Chondrocyte (in vitro differentiated cells): ENCODE results near the gene DEFB129. TPM values are rescaled to one million over a fixed set of nuclear protein-coding genes. Genes with fewer than 3 reads are reported as not detected.
"Not testable (repeated sequence)": the region's sequence is repeated elsewhere in the genome, so short reads cannot be mapped to it uniquely, and the experiment has no call there.

Source experiments
- DNase-seq: peaks from one replicate; pipeline ENCODE4 v3.0.0; 2021; ENCODE audit warnings: mixed read lengths, low spot score
- H3K27ac Mint-ChIP-seq: one replicate; pipeline ENCODE4 v1.8.0; 2021; ENCODE audit warnings: mild to moderate bottlenecking, moderate library complexity, mixed read lengths; ENCODE audit not compliant: unreplicated experiment
- H3K27me3 Mint-ChIP-seq: 2 replicates; pipeline ENCODE4 v1.8.0; 2021; ENCODE audit warnings: low read depth, mixed read lengths
- H3K36me3 Mint-ChIP-seq: 2 replicates; pipeline ENCODE4 v1.8.0; 2021; ENCODE audit warnings: low read depth, mixed read lengths
- H3K4me1 Mint-ChIP-seq: 2 replicates; pipeline ENCODE4 v1.8.0; 2021; ENCODE audit warnings: low read depth, mild to moderate bottlenecking, mixed read lengths
- H3K4me3 Mint-ChIP-seq: one replicate; pipeline ENCODE4 v1.8.0; 2021; ENCODE audit warnings: mild to moderate bottlenecking, moderate library complexity, mixed read lengths; ENCODE audit not compliant: unreplicated experiment
- H3K9me3 Mint-ChIP-seq: 2 replicates; pipeline ENCODE4 v1.8.0; 2021; ENCODE audit warnings: low read depth, mixed read lengths
- CTCF ChIP-seq: fragments of 200-600 bp; sonication (generic); IDR thresholded peaks from 2 replicates; pipeline ENCODE4 v1.5.0; 2021; ENCODE audit warnings: antibody characterized with exemption, mild to moderate bottlenecking, moderate library complexity
- total RNA-seq: library from RNA; stranded (reverse); gene quantifications from 3 replicates; pipeline ENCODE4 v1.2.1, GENCODE V29; 2021

Gene DEFB129
- total RNA-seq, 1 donor from 2014 or later: not detected

DNA sequence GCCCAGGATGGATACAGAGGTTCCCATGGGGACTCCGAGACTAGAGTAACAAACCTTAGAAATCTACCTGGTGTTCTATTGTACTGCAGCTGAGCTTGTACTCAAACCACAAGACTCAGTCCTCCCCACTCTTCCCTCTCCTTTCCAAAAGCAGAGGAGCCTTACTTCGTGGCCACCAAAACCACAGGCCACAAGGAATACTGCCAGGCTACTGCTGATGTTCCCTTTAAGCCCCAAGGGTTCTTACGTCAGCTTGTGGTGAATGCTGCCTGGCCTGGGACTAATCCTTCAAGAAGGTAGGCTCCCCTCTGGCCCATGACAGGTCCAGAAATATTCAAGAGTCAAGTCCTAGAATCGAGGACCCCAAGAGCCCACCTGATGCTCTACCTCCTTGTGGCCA is 27.1 kb upstream of the DEFB129 start:
- H3K9me3 Mint-ChIP-seq: peaks cover 2% of the 10 kb centered on the region
- no peaks in the 10 kb centered on the region for H3K4me1 Mint-ChIP-seq
- no peak for DNase-seq
- no peak for TF ChIP-seq CTCF
- H3K4me3 Mint-ChIP-seq: no peak overlapping the region
- no peaks in the 10 kb centered on the region for H3K36me3 Mint-ChIP-seq
- peaks cover 24% of the 10 kb centered on the region for H3K27me3 Mint-ChIP-seq
- H3K27ac Mint-ChIP-seq: no peak overlapping the region

GRCh38 chr20:203630-204029 is 23.4 kb upstream of the DEFB129 start:
- H3K9me3 Mint-ChIP-seq, H3K4me3 Mint-ChIP-seq, H3K4me1 Mint-ChIP-seq, H3K36me3 Mint-ChIP-seq, H3K27ac Mint-ChIP-seq, DNase-seq: not testable (repeated sequence)
- H3K27me3 Mint-ChIP-seq: peaks cover 29% of the 10 kb centered on the region

- Mint-ChIP-seq H3K9me3 (no peaks in the 10 kb centered on the region), H3K4me3 (no peak overlapping the region), H3K27me3 (peaks cover 48% of the 10 kb centered on the region), H3K36me3 (no peaks in the 10 kb centered on the region), H3K27ac (no peak overlapping the region), H3K4me1 (no peaks in the 10 kb centered on the region)
- peak; percentile 84 for TF ChIP-seq CTCF
- DNase-seq: no peak
Observed at GRCh38 chr20:208942-209566, 18.0 kb upstream of the DEFB129 start.

DNA sequence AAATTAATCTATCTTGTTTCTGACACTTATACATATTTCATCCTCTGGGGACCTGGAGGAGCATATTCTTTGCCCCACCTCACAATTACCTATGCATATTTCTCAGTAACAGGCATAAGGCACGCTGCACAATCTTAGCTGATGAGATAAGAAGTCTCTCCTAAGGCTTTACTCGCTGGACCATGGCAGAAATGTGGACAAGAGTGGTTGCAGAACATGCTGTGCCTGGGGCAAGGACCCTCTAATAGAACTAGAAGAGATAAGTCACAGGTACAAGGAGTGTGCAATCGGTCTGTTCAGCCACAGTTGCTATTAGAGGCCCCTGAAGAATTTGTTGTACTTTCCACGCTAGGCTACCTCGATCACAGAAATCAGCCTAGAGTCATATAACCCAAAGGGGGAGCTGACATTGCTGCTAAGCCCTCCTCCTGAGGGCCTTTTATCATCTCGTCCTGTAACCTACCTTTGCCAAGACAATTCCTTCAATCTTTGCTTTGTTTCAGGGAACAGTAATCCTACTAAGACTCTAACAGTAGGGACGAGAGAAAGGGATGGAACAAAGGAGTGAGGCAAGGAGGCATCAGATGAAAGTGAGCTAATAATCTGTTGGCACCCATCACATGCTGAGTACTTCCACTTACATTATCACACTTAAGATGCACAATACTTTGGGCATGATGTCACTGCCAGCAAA is 16.1 kb upstream of the DEFB129 start:
- Mint-ChIP-seq H3K36me3 (no peaks in the 10 kb centered on the region), H3K27me3 (peaks cover 37% of the 10 kb centered on the region), H3K27ac (no peak overlapping the region), H3K9me3 (no peaks in the 10 kb centered on the region), H3K4me3 (no peak overlapping the region), H3K4me1 (no peaks in the 10 kb centered on the region)
- TF ChIP-seq CTCF: no peak
- no peak for DNase-seq

GRCh38 chr20:214383-214782 is 12.7 kb upstream of the DEFB129 start:
- no peaks in the 10 kb centered on the region for H3K4me1 Mint-ChIP-seq
- no peak overlapping the region for H3K4me3 Mint-ChIP-seq
- no peak overlapping the region for H3K27ac Mint-ChIP-seq
- H3K27me3 Mint-ChIP-seq: peaks cover 41% of the 10 kb centered on the region
- no peaks in the 10 kb centered on the region for H3K36me3 Mint-ChIP-seq
- no peak for DNase-seq
- H3K9me3 Mint-ChIP-seq: no peaks in the 10 kb centered on the region
- TF ChIP-seq CTCF: no peak

DNA sequence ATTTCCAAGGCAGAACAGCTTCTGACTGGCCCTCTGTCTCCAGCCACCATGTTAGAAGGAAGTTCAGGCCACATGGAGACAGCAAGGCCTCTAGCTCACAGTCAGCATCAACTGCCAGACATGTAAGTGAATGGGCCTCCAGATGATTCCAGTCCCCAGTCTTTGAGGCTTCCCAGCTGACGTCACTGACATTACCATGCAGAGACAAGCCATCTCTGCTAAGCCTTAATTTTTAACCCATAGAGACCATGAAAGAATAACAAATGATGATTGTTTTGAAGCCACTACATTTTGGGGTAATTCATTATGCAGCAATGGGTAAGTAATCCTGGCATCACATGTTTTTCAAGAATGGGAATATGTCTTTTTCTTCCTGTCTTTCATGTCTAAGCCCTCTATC is 11.3 kb upstream of the DEFB129 start:
- DNase-seq: no peak
- no peaks in the 10 kb centered on the region for H3K4me1 Mint-ChIP-seq
- no peaks in the 10 kb centered on the region for H3K9me3 Mint-ChIP-seq
- peaks cover 50% of the 10 kb centered on the region for H3K27me3 Mint-ChIP-seq
- no peaks in the 10 kb centered on the region for H3K36me3 Mint-ChIP-seq
- no peak overlapping the region for H3K4me3 Mint-ChIP-seq
- TF ChIP-seq CTCF: no peak
- H3K27ac Mint-ChIP-seq: no peak overlapping the region
